22Rv1 (cell line): ENCODE results near the gene CYP4X1.

Source experiments
- ZFX ChIP-seq: fragments of 450-650 bp; IDR thresholded peaks from 2 replicates; pipeline ENCODE4 v1.6.1; 2017; ENCODE audit warnings: antibody characterized with exemption, borderline replicate concordance
- TF ChIP-seq, protein P1 (sequence below): fragments of 450-650 bp; IDR thresholded peaks from 2 replicates; pipeline ENCODE4 v1.5.1; 2017; ENCODE audit warnings: mild to moderate bottlenecking

DNA sequence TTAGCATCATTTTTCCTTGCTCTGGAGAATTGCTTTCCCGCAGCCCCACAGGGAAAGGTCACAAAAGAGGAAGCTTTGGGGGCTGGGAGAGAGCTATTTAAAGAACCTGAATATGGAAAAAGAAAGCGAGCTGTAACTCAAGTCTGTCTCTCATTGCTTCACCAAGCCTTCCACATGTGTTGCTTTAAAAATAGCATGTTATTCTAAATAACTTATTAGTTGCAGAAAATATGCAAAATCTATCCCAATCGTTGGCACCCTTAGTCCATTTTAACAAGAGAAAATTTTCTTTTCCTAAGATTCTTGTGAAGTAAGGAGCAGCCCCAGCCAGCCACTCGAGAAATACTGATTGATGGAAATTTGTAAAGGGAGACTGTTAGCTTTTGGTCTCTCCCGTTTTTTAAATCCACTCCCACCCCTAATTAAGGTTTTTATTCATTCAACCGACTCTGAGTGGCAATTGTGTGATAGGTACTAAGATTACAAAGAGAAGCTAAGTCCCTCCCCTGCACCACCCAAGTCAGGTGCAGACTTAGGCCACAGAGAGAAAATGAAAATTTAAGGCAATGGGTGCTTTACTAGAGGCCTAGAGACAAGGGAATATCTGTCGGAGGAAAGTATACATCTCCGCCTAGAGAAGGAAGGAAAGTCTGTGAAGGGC, 802 bp downstream of the CYP4X1 start:
- TF ChIP-seq, protein P1, sequence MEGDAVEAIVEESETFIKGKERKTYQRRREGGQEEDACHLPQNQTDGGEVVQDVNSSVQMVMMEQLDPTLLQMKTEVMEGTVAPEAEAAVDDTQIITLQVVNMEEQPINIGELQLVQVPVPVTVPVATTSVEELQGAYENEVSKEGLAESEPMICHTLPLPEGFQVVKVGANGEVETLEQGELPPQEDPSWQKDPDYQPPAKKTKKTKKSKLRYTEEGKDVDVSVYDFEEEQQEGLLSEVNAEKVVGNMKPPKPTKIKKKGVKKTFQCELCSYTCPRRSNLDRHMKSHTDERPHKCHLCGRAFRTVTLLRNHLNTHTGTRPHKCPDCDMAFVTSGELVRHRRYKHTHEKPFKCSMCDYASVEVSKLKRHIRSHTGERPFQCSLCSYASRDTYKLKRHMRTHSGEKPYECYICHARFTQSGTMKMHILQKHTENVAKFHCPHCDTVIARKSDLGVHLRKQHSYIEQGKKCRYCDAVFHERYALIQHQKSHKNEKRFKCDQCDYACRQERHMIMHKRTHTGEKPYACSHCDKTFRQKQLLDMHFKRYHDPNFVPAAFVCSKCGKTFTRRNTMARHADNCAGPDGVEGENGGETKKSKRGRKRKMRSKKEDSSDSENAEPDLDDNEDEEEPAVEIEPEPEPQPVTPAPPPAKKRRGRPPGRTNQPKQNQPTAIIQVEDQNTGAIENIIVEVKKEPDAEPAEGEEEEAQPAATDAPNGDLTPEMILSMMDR = no peak
- no peak for TF ChIP-seq ZFX
